PFSK-1 (cell line): ENCODE measurements around the gene GAP43.

ENCODE experiments used
- FOXP2 ChIP-seq: optimal IDR thresholded peaks from 2 replicates; pipeline ENCODE3; 2011; ENCODE audit warnings: borderline replicate concordance, control low read depth, inconsistent platforms; ENCODE audit not compliant: insufficient read depth; ENCODE audit errors: extremely low read length, extremely low read depth
- POLR2AphosphoS5 ChIP-seq: IDR thresholded peaks from 2 replicates; pipeline ENCODE4 v1.6.1; 2012; ENCODE audit warnings: low read depth, mild to moderate bottlenecking, control low read depth, low read length, moderate library complexity
- REST ChIP-seq, 2 experiments: IDR thresholded peaks; 2 replicates each; pipeline versions ENCODE4 v1.6.1 to v1.8.0; 2011 to 2012; ENCODE audit warnings: low read depth in 2 of 2, low read length in 2 of 2, control low read depth in 1 of 2, inconsistent platforms in 1 of 2, mild to moderate bottlenecking in 1 of 2, moderate library complexity in 1 of 2; ENCODE audit not compliant: insufficient read depth in 1 of 2
- SIN3A ChIP-seq: IDR thresholded peaks from 2 replicates; pipeline ENCODE4 v1.6.1; 2012; ENCODE audit warnings: mild to moderate bottlenecking, low read length, moderate library complexity, borderline replicate concordance; ENCODE audit not compliant: insufficient read depth
- TAF1 ChIP-seq: IDR thresholded peaks from 2 replicates; pipeline ENCODE4 v1.6.1; 2012; ENCODE audit warnings: low read length, control low read depth, borderline replicate concordance; ENCODE audit not compliant: insufficient read depth

The GAP43 gene

GRCh38 chr3:115580566-115580965, 42.7 kb upstream of the GAP43 start:
- TF ChIP-seq FOXP2 (no peak), SIN3A (no peak), TAF1 (no peak), REST (IDR thresholded peaks at IDR 0.05; ENCODE audit: insufficient read depth in 1 of 2, low read depth in 2 of 2, low read length in 2 of 2) (no peak), POLR2AphosphoS5 (no peak)

- no peak for TF ChIP-seq REST (IDR thresholded peaks at IDR 0.05; ENCODE audit: insufficient read depth in 1 of 2, low read depth in 2 of 2, low read length in 2 of 2)
- TF ChIP-seq FOXP2, result no peak
- TF ChIP-seq SIN3A, result no peak
- no peak for TF ChIP-seq POLR2AphosphoS5
- TF ChIP-seq TAF1, result no peak
These were observed 41.8 kb upstream of the GAP43 start for GRCh38 chr3:115581362-115582135.

GRCh38 chr3:115588201-115589115, 34.9 kb upstream of the GAP43 start:
- TF ChIP-seq TAF1 (no peak), POLR2AphosphoS5 (no peak), SIN3A (no peak), REST (IDR thresholded peaks at IDR 0.05; ENCODE audit: insufficient read depth in 1 of 2, low read depth in 2 of 2, low read length in 2 of 2) (no peak), FOXP2 (no peak)

- TF ChIP-seq FOXP2 (no peak), POLR2AphosphoS5 (no peak), SIN3A (no peak), REST (IDR thresholded peaks at IDR 0.05; ENCODE audit: insufficient read depth in 1 of 2, low read depth in 2 of 2, low read length in 2 of 2) (no peak), TAF1 (no peak)
These were observed 32.4 kb upstream of the GAP43 start for GRCh38 chr3:115590873-115591272.
